Panc1 (cell line): ENCODE results near the gene TESK2. TPM values are rescaled to one million over a fixed set of nuclear protein-coding genes. Genes with fewer than 3 reads are reported as not detected.

ENCODE experiments used
- total RNA-seq: library from RNA; stranded (reverse); gene quantifications from one replicate; pipeline ENCODE4 v1.2.1, GENCODE V29; 2021; ENCODE audit not compliant: unreplicated experiment

The TESK2 gene
- total RNA-seq, 1 experiment from 2014 or later = 3.3 TPM

Other genes with a start within 250 kb of the TESK2 start
- 1.9 TPM for gene HPDL, start 164.3 kb downstream of the TESK2 start, total RNA-seq
- 14.3 TPM for gene TOE1, start 151.0 kb downstream of the TESK2 start, total RNA-seq
- 40.8 TPM for gene MUTYH, start 150.7 kb downstream of the TESK2 start, total RNA-seq
- 3.3 TPM for gene CCDC163, start 8.9 kb upstream of the TESK2 start, total RNA-seq
- gene MMACHC, start 9.1 kb upstream of the TESK2 start, total RNA-seq = 10.7 TPM
- gene PRDX1, start 30.7 kb upstream of the TESK2 start, total RNA-seq = 719 TPM
- gene AKR1A1, start 59.7 kb upstream of the TESK2 start, total RNA-seq = 142 TPM
- gene NASP, start 92.9 kb upstream of the TESK2 start, total RNA-seq = 193 TPM
- gene CCDC17, start 132.9 kb upstream of the TESK2 start, total RNA-seq = 2.2 TPM
- gene GPBP1L1, start 195.4 kb upstream of the TESK2 start, total RNA-seq = 130 TPM
- gene TMEM69, start 197.0 kb upstream of the TESK2 start, total RNA-seq = 19.1 TPM